A549 (cell line): ENCODE measurements around the gene RTP1. TPM values are rescaled to one million over a fixed set of nuclear protein-coding genes. Genes with fewer than 3 reads are reported as not detected.

Source experiments
- ATAC-seq, 2 experiments: fragments of 200-7000 bp in 1 of 2; fragments of >200 bp in 1 of 2; cut with Nextera tagmentation in 1 of 2; cut with Tn5 transposase in 1 of 2; 3 replicates each; pipeline versions ENCODE4 v1.8.0 to v1.9.1; 2018 to 2020; ENCODE audit warnings: mild to moderate bottlenecking in 1 of 2, moderate library complexity in 1 of 2
- CTCF ChIA-PET: fragments of 300-600 bp; sonication (Branson Sonifier 250); formaldehyde crosslinking; extraction: SDS; loops from one replicate; lab custom pipeline; 2021; ENCODE audit warnings: antibody characterized with exemption, inconsistent platforms; lab: Yijun Ruan, JAX
- POLR2A ChIA-PET: fragments of 350-600 bp; formaldehyde crosslinking; extraction: SDS; loops from one replicate; lab custom pipeline; 2021; ENCODE audit warnings: antibody characterized with exemption, inconsistent platforms; lab: Yijun Ruan, JAX
- DNase-seq, 2 experiments: peaks; one replicate each; pipeline versions ENCODE4 v3.0.0 to v3.0.0-alpha.2; 2011 to 2016; ENCODE audit warnings: low read depth in 1 of 2, low spot score in 1 of 2
- FAIRE-seq: peaks from 2 replicates; lab custom pipeline; 2011; peaks lifted over from hg19 to GRCh38; lab: Jason Lieb, UNC
- H3K27ac ChIP-seq, 2 experiments: fragments of >200 bp; sonication (Bioruptor Twin); formaldehyde crosslinking; 3 replicates each; pipeline ENCODE4 v1.5.1; 2016 to 2017
- H3K4me1 ChIP-seq: fragments of >200 bp; sonication (Bioruptor Twin); formaldehyde crosslinking; 3 replicates; pipeline ENCODE4 v1.6.1; 2016
- H3K4me2 ChIP-seq: fragments of >200 bp; sonication (Bioruptor Twin); formaldehyde crosslinking; 3 replicates; pipeline ENCODE4 v1.6.1; 2016
- H3K4me3 ChIP-seq: fragments of >200 bp; sonication (Bioruptor Twin); formaldehyde crosslinking; 3 replicates; pipeline ENCODE4 v1.5.1; 2016
- H3K9me3 ChIP-seq: fragments of >200 bp; sonication (Bioruptor Twin); formaldehyde crosslinking; 3 replicates; pipeline ENCODE4 v1.6.1; 2016
- EHF ChIP-seq: fragments of 250-450 bp; sonication (Bioruptor Pico); IDR thresholded peaks from 2 replicates; pipeline ENCODE4 v1.5.0; 2020; ENCODE audit warnings: mild to moderate bottlenecking
- EHMT2 ChIP-seq: fragments of 200-600 bp; sonication (generic); IDR thresholded peaks from 2 replicates; pipeline ENCODE4 v1.6.1; 2016; ENCODE audit warnings: antibody characterized with exemption, low read depth, mild to moderate bottlenecking, moderate library complexity
- GATA3 ChIP-seq: IDR thresholded peaks from 2 replicates; pipeline ENCODE4 v1.6.1; 2012; ENCODE audit warnings: borderline replicate concordance
- HEYL ChIP-seq: fragments of 250-450 bp; sonication (Bioruptor Pico); IDR thresholded peaks from 2 replicates; pipeline ENCODE4 v1.8.0; 2021; ENCODE audit warnings: mild to moderate bottlenecking, moderate library complexity
- HOXB5 ChIP-seq: fragments of 250-450 bp; sonication (Bioruptor Pico); IDR thresholded peaks from 2 replicates; pipeline ENCODE4 v1.5.0; 2020; ENCODE audit warnings: mild to moderate bottlenecking, moderate library complexity
- JUNB ChIP-seq: fragments of >200 bp; sonication (Bioruptor Twin); formaldehyde crosslinking; IDR thresholded peaks from 2 replicates; pipeline ENCODE4 v1.6.1; 2016
- KDM1A ChIP-seq: fragments of 200-600 bp; sonication (generic); IDR thresholded peaks from 2 replicates; pipeline ENCODE4 v1.6.1; 2016; ENCODE audit warnings: low read depth, mild to moderate bottlenecking
- MAZ ChIP-seq: fragments of 150-350 bp; IDR thresholded peaks from 2 replicates; pipeline ENCODE4 v1.6.1; 2014; ENCODE audit warnings: antibody characterized with exemption, low read depth, low read length, borderline replicate concordance
- MYC ChIP-seq: IDR thresholded peaks from 2 replicates; pipeline ENCODE4 v1.6.1; 2012; ENCODE audit warnings: mild to moderate bottlenecking, inconsistent platforms, low read length, improper control_type of control experiment, borderline replicate concordance
- NFE2L2 ChIP-seq: fragments of 150-350 bp; conservative IDR thresholded peaks from 2 replicates; pipeline ENCODE4 v1.6.1; 2014; ENCODE audit warnings: low read length
- NPAS2 ChIP-seq: fragments of 250-450 bp; sonication (Bioruptor Pico); IDR thresholded peaks from 2 replicates; pipeline ENCODE4 v1.8.0; 2022; ENCODE audit warnings: mild to moderate bottlenecking, moderate library complexity, borderline replicate concordance
- POLR2AphosphoS2 ChIP-seq: conservative IDR thresholded peaks from 2 replicates; pipeline ENCODE4 v1.6.1; 2012; ENCODE audit warnings: low read length, improper control_type of control experiment, inconsistent platforms
- RAD21 ChIP-seq, 2 experiments: fragments of >200 bp in 1 of 2; sonication (Bioruptor Twin) in 1 of 2; formaldehyde crosslinking in 1 of 2; IDR thresholded peaks in 1 of 2; conservative IDR thresholded peaks in 1 of 2; 2 replicates in 1 of 2; 3 replicates in 1 of 2; pipeline ENCODE4 v1.6.1; 2012 to 2018; ENCODE audit warnings: inconsistent platforms in 1 of 2
- REST ChIP-seq: fragments of 200-600 bp; sonication (generic); IDR thresholded peaks from 2 replicates; pipeline ENCODE4 v1.6.1; 2016; ENCODE audit warnings: antibody characterized with exemption, mild to moderate bottlenecking, moderate library complexity
- USF2 ChIP-seq: fragments of 450-650 bp; IDR thresholded peaks from 2 replicates; pipeline ENCODE4 v1.6.1; 2014; ENCODE audit warnings: antibody characterized with exemption
- ZC3H11A ChIP-seq: fragments of 450-650 bp; IDR thresholded peaks from 2 replicates; pipeline ENCODE4 v1.6.1; 2014; ENCODE audit warnings: antibody characterized with exemption, mild to moderate bottlenecking
- ZFP36 ChIP-seq: fragments of 450-650 bp; IDR thresholded peaks from 2 replicates; pipeline ENCODE4 v1.6.1; 2014; ENCODE audit warnings: borderline replicate concordance; ENCODE audit not compliant: partially characterized antibody
- ZNF302 ChIP-seq: fragments of 250-450 bp; sonication (Bioruptor Pico); IDR thresholded peaks from 2 replicates; pipeline ENCODE4 v1.9.0; 2021; ENCODE audit warnings: inconsistent platforms, mild to moderate bottlenecking, moderate library complexity
- ZSCAN20 ChIP-seq: fragments of 250-450 bp; sonication (Bioruptor Pico); IDR thresholded peaks from 2 replicates; pipeline ENCODE4 v1.8.0; 2022; ENCODE audit warnings: mild to moderate bottlenecking, moderate library complexity
- WGBS: methylation state at CpG from one replicate; pipeline ENCODE4 v1.1.6; 2017; ENCODE audit errors: missing lambda C conversion rate; 5-methylcytosine and 5-hydroxymethylcytosine counted together
- polyA plus RNA-seq, 4 experiments: library from polyadenylated mRNA; depleted of rRNA in 3 of 4; stranded (reverse); fragments of >200 nt; fragmentation: RNase III in 1 of 4; extraction: RNeasy Plus Mini Kit Qiagen cat#74134 plus additional on column Dnase treatment in 1 of 4; gene quantifications; 2 replicates in 3 of 4; 3 replicates in 1 of 4; pipeline ENCODE4 v1.2.3, GENCODE V29; 2011 to 2017
- TF ChIP-seq, protein P1 (sequence below): IDR thresholded peaks from 2 replicates; pipeline ENCODE4 v1.6.1; 2012; ENCODE audit warnings: low read depth, borderline replicate concordance

RTP1 gene
- polyA plus RNA-seq, 2 of the 4 experiments (the other 2 are of a cell fraction) = not detected

DNA sequence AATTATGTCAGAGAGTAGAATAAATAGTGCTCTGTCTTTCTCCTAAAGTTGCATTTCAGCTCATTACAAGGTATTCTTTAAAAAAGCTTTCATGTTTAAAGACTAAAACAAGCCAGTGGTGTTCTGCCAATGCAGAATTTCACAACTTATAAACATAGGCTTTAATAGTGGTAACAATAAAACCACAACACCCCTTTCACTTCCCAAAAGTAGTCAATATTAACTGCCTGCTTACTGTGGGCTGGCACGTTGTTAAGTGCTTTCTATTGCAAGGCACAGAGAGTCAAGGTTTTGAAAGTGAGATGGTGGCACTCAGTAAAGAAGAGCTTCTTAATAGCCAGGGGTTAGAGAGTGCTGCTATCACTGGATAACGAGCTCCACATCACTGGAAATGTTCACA is 8.4 kb upstream of the RTP1 start:
- no peak for DNase-seq
- no peak for ATAC-seq
- Histone ChIP-seq H3K4me3 (no peak overlapping the region), H3K27ac (no peak overlapping the region), H3K4me2 (no peak overlapping the region), H3K9me3 (no peaks in the 10 kb centered on the region), H3K4me1 (no peaks in the 10 kb centered on the region)
- whole genome bisulfite sequencing = 7% methylated on average over 2 of the region's 2 CpGs
- CTCF ChIA-PET = no interaction called here
- POLR2A ChIA-PET = no interaction called here
- no peak for TF ChIP-seq ZC3H11A
- TF ChIP-seq NFE2L2 = no peak
- no peak for TF ChIP-seq GATA3
- no peak for TF ChIP-seq NPAS2 (CRISPR knock-in tag)
- TF ChIP-seq HOXB5 (CRISPR knock-in tag) = no peak
- no peak for FAIRE-seq

- Histone ChIP-seq H3K4me1 (no peaks in the 10 kb centered on the region), H3K27ac (no peak overlapping the region), H3K4me2 (no peak overlapping the region), H3K4me3 (no peak overlapping the region), H3K9me3 (no peaks in the 10 kb centered on the region)
- 5% methylated on average over 1 of the region's 1 CpG for WGBS
- POLR2A ChIA-PET = no interaction called here
- CTCF ChIA-PET = interaction anchor here (0.7 to 1.4 kb wide), 7 partner anchors 9 to 488 kb away, joined by 3 to 4 read pairs (median 3); no protein-coding TSS in a partner anchor
- FAIRE-seq (no peak), DNase-seq (no peak), ATAC-seq (no peak)
- no peak for TF ChIP-seq EHF
- no peak for TF ChIP-seq ZFP36
- TF ChIP-seq KDM1A = no peak
- TF ChIP-seq POLR2AphosphoS2 = no peak
- TF ChIP-seq EHMT2 = no peak
Observed at GRCh38 chr3:187191271-187191670, 6.0 kb upstream of the RTP1 start.

DNA sequence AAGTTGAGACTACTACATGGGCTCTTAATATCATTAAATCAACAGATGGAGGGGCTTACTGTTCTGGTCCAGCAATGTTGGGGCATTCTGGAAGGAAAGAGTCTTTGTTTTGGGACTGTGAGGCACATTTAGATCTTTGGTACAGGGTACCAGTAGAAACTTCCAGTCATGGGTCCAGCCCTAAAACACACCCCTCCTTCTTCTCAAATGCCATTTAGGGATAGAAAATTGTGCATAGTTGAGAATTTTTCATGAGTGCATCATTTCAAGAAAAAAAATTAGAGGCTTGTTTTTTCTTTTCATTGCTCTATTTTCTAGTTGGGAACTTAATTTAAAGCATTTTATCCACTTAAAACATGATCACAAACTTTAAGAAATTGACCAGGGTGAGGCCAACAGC is 4.1 kb upstream of the RTP1 start:
- TF ChIP-seq JUNB (no peak), MAZ (no peak), MYC (no peak), NPAS2 (CRISPR knock-in tag) (no peak), REST (no peak), RAD21 (conservative IDR thresholded peaks at IDR 0.05 in 1 of 2, IDR thresholded peaks at IDR 0.05 in 1 of 2) (no peak), ZNF302 (CRISPR knock-in tag) (no peak)
- ChIA-PET POLR2A (no interaction called here), CTCF (interaction anchor here (1.1 kb wide), 1 partner anchor 54 kb away, joined by 3 read pairs; the partner anchor contains the start of gene RPL39L)
- FAIRE-seq (no peak), DNase-seq (no peak), ATAC-seq (no peak)
- Histone ChIP-seq H3K4me1 (no peaks in the 10 kb centered on the region), H3K27ac (no peak overlapping the region), H3K4me3 (no peak overlapping the region), H3K9me3 (no peaks in the 10 kb centered on the region), H3K4me2 (no peak overlapping the region)

DNA sequence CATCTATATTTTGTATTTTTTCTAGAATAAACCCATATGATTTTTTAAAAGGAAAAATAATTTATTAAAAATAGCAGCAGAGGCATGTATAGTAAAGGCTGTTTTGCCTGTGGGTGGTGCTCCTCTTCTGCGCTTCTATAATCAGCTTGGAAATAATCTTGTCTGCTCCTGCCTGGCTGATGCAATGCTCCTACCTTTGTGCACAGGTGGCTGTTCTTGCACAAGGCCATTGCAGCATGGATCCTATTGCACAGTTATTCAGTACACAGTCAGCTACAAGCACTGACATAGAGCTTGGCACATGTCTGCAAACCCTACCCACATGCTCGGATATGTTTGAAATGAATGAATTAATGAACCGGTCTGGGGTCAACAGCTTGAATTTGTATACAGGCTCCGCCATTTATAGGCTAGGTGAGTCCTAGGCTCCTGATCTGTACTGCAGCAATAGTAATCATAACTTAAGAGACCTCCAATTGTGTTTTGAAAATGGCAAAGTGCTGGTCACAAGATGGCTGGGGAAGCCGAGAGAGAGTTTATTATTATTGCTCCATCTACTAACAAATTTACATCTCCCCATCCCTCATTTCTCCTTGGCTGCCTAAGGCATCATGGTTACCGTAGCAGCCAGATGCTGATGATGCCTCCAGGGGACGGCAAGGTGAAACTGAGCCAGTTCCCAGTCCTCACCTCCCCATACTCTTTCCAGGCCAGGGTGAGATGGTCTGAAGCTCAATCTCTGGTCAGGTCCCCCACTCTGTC is 532 bp upstream of the RTP1 start:
- H3K4me3 ChIP-seq = no peak overlapping the region
- DNase-seq (no peak), ATAC-seq (no peak), FAIRE-seq (no peak)
- no peak overlapping the region for H3K27ac ChIP-seq
- ChIA-PET POLR2A (no interaction called here), CTCF (interaction anchor here (1.4 kb wide), 1 partner anchor 345 kb away, joined by 3 read pairs; no protein-coding TSS in a partner anchor)
- no peak overlapping the region for H3K4me2 ChIP-seq
- 70% methylated on average over 7 of the region's 7 CpGs for WGBS
- H3K4me1 ChIP-seq = no peaks in the 10 kb centered on the region
- no peaks in the 10 kb centered on the region for H3K9me3 ChIP-seq
- TF ChIP-seq USF2 (no peak), EHMT2 (no peak), KDM1A (no peak), ZC3H11A (no peak), NPAS2 (CRISPR knock-in tag) (no peak), ZSCAN20 (CRISPR knock-in tag) (no peak), HEYL (CRISPR knock-in tag) (no peak), REST (no peak)
- TF ChIP-seq, protein P1, sequence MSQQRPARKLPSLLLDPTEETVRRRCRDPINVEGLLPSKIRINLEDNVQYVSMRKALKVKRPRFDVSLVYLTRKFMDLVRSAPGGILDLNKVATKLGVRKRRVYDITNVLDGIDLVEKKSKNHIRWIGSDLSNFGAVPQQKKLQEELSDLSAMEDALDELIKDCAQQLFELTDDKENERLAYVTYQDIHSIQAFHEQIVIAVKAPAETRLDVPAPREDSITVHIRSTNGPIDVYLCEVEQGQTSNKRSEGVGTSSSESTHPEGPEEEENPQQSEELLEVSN = no peak
